Neural cell (in vitro differentiated cells): ENCODE results near the gene PLEKHO2.

Source experiments
- EP300 ChIP-seq: fragments of 450-650 bp; conservative IDR thresholded peaks from 2 replicates; pipeline ENCODE4 v1.6.1; 2014; ENCODE audit warnings: antibody characterized with exemption, mild to moderate bottlenecking, moderate library complexity; ENCODE audit not compliant: poor library complexity, severe bottlenecking
- EZH2 ChIP-seq: fragments of 200-600, 300-800 bp; shearing (Covaris generic), sonication (generic); IDR thresholded peaks from 2 replicates; pipeline ENCODE4 v1.6.1; 2014; ENCODE audit warnings: antibody characterized with exemption, low read length, borderline replicate concordance, mild to moderate bottlenecking; ENCODE audit not compliant: insufficient read depth, poor library complexity, severe bottlenecking
- POLR2AphosphoS5 ChIP-seq: IDR thresholded peaks from 2 replicates; pipeline ENCODE4 v1.6.1; 2012
- RAD21 ChIP-seq: fragments of 450-650 bp; conservative IDR thresholded peaks from 2 replicates; pipeline ENCODE4 v1.6.1; 2014; ENCODE audit warnings: antibody characterized with exemption, mild to moderate bottlenecking, moderate library complexity
- SMC3 ChIP-seq: fragments of 450-650 bp; conservative IDR thresholded peaks from 2 replicates; pipeline ENCODE4 v1.6.1; 2014; ENCODE audit warnings: antibody characterized with exemption, mild to moderate bottlenecking, moderate library complexity; ENCODE audit not compliant: poor library complexity
- TAF1 ChIP-seq: IDR thresholded peaks from 2 replicates; pipeline ENCODE4 v1.6.1; 2012; ENCODE audit warnings: low read depth
- TF ChIP-seq, protein P1 (sequence below): fragments of 450-650 bp; IDR thresholded peaks from 2 replicates; pipeline ENCODE4 v1.5.1; 2014; ENCODE audit warnings: antibody characterized with exemption, mild to moderate bottlenecking, moderate library complexity; ENCODE audit not compliant: poor library complexity, severe bottlenecking
- TF ChIP-seq, protein P2 (sequence below): IDR thresholded peaks from 2 replicates; pipeline ENCODE4 v1.6.1; 2012; ENCODE audit warnings: borderline replicate concordance

- TF ChIP-seq EP300 (no peak), EZH2 (no peak), POLR2AphosphoS5 (no peak), RAD21 (no peak), TAF1 (no peak), SMC3 (no peak)
- TF ChIP-seq, protein P1, sequence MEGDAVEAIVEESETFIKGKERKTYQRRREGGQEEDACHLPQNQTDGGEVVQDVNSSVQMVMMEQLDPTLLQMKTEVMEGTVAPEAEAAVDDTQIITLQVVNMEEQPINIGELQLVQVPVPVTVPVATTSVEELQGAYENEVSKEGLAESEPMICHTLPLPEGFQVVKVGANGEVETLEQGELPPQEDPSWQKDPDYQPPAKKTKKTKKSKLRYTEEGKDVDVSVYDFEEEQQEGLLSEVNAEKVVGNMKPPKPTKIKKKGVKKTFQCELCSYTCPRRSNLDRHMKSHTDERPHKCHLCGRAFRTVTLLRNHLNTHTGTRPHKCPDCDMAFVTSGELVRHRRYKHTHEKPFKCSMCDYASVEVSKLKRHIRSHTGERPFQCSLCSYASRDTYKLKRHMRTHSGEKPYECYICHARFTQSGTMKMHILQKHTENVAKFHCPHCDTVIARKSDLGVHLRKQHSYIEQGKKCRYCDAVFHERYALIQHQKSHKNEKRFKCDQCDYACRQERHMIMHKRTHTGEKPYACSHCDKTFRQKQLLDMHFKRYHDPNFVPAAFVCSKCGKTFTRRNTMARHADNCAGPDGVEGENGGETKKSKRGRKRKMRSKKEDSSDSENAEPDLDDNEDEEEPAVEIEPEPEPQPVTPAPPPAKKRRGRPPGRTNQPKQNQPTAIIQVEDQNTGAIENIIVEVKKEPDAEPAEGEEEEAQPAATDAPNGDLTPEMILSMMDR, result no peak
- TF ChIP-seq, protein P2, sequence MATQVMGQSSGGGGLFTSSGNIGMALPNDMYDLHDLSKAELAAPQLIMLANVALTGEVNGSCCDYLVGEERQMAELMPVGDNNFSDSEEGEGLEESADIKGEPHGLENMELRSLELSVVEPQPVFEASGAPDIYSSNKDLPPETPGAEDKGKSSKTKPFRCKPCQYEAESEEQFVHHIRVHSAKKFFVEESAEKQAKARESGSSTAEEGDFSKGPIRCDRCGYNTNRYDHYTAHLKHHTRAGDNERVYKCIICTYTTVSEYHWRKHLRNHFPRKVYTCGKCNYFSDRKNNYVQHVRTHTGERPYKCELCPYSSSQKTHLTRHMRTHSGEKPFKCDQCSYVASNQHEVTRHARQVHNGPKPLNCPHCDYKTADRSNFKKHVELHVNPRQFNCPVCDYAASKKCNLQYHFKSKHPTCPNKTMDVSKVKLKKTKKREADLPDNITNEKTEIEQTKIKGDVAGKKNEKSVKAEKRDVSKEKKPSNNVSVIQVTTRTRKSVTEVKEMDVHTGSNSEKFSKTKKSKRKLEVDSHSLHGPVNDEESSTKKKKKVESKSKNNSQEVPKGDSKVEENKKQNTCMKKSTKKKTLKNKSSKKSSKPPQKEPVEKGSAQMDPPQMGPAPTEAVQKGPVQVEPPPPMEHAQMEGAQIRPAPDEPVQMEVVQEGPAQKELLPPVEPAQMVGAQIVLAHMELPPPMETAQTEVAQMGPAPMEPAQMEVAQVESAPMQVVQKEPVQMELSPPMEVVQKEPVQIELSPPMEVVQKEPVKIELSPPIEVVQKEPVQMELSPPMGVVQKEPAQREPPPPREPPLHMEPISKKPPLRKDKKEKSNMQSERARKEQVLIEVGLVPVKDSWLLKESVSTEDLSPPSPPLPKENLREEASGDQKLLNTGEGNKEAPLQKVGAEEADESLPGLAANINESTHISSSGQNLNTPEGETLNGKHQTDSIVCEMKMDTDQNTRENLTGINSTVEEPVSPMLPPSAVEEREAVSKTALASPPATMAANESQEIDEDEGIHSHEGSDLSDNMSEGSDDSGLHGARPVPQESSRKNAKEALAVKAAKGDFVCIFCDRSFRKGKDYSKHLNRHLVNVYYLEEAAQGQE, result no peak
Observed at GRCh38 chr15:64898406-64898805, 56.7 kb downstream of the PLEKHO2 start.
